Ascending aorta (tissue), 2 donors: Measurements from ENCODE around the gene STARD13. TPM values are rescaled to one million over a fixed set of nuclear protein-coding genes. Genes with fewer than 3 reads are reported as not detected.

ENCODE experiments used
- DNase-seq, 2 donors: peaks; one replicate each; pipeline ENCODE4 v3.0.0-alpha.2; 2019; ENCODE audit warnings: low spot score in 2 of 2
- H3K27ac ChIP-seq, 2 donors: fragments of 200-600 bp; sonication (generic); one replicate each; pipeline ENCODE4 v1.5.1; 2016 to 2017; ENCODE audit warnings: mild to moderate bottlenecking in 1 of 2
- H3K27me3 ChIP-seq: fragments of 200-600 bp; sonication (generic); one replicate; pipeline ENCODE4 v1.5.1; 2017
- H3K36me3 ChIP-seq, 2 donors: fragments of 200-600 bp; sonication (generic); one replicate each; pipeline ENCODE4 v1.5.1; 2016
- H3K4me1 ChIP-seq, 2 donors: fragments of 200-600 bp; sonication (generic); one replicate each; pipeline ENCODE4 v1.5.1; 2016 to 2017; ENCODE audit warnings: mild to moderate bottlenecking in 1 of 2
- H3K4me3 ChIP-seq, 2 donors: fragments of 200-600 bp; sonication (generic); one replicate each; pipeline ENCODE4 v1.5.1; 2016 to 2017; ENCODE audit warnings: mild to moderate bottlenecking in 1 of 2
- H3K9me3 ChIP-seq, 2 donors: fragments of 200-600 bp; sonication (generic); one replicate each; pipeline ENCODE4 v1.5.1; 2016
- intact Hi-C: fragments of 100-400 bp; cut with DNase I; formaldehyde crosslinking; loops from one replicate; pipeline ENCODE4 v1.15.1; 2023
- total RNA-seq: library from RNA; depleted of rRNA; stranded (reverse); fragments of >200 nt; gene quantifications from one replicate; pipeline ENCODE4 v1.1.0, GENCODE V29; 2016
- TF ChIP-seq, protein P1 (sequence below), 3 experiments: fragments of 200-600 bp in 2 of 3; fragments of 450-650 bp in 1 of 3; sonication (generic) in 2 of 3; IDR thresholded peaks; one replicate each; pipeline ENCODE4 v1.5.1; 2016 to 2019; ENCODE audit warnings: antibody characterized with exemption in 3 of 3, mild to moderate bottlenecking in 1 of 3, moderate library complexity in 1 of 3

STARD13 gene
- total RNA-seq, 1 donor from 2014 or later = 34.6 TPM

DNA sequence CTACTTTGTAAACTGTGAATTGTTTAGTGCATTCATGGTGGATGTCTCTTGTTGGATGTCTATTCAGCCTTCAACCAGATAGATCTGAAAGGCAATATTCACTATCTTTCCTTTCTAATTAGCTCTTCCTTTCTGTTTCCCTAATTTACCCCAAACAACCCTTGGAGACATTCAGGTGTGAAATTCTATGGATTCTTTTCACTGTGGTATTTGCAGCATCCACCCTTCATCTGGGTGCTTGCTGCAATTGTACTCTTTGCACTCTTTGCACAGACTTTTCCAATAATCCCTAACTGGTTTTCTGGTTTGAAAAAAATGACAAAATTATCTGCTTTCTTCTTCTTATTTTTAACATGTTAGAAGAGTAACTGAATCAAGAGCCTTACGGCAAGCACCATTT is 212.8 kb downstream of the STARD13 start:
- H3K27ac ChIP-seq = no peak overlapping the region
- H3K27me3 ChIP-seq = no peaks in the 10 kb centered on the region
- intact Hi-C loops = no loop called here
- DNase-seq = no peak
- H3K4me1 ChIP-seq = no peaks in the 10 kb centered on the region
- TF ChIP-seq, protein P1, sequence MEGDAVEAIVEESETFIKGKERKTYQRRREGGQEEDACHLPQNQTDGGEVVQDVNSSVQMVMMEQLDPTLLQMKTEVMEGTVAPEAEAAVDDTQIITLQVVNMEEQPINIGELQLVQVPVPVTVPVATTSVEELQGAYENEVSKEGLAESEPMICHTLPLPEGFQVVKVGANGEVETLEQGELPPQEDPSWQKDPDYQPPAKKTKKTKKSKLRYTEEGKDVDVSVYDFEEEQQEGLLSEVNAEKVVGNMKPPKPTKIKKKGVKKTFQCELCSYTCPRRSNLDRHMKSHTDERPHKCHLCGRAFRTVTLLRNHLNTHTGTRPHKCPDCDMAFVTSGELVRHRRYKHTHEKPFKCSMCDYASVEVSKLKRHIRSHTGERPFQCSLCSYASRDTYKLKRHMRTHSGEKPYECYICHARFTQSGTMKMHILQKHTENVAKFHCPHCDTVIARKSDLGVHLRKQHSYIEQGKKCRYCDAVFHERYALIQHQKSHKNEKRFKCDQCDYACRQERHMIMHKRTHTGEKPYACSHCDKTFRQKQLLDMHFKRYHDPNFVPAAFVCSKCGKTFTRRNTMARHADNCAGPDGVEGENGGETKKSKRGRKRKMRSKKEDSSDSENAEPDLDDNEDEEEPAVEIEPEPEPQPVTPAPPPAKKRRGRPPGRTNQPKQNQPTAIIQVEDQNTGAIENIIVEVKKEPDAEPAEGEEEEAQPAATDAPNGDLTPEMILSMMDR (IDR thresholded peaks at IDR 0.05) = no peak
- no peak overlapping the region for H3K4me3 ChIP-seq
- no peaks in the 10 kb centered on the region for H3K9me3 ChIP-seq
- no peaks in the 10 kb centered on the region for H3K36me3 ChIP-seq

DNA sequence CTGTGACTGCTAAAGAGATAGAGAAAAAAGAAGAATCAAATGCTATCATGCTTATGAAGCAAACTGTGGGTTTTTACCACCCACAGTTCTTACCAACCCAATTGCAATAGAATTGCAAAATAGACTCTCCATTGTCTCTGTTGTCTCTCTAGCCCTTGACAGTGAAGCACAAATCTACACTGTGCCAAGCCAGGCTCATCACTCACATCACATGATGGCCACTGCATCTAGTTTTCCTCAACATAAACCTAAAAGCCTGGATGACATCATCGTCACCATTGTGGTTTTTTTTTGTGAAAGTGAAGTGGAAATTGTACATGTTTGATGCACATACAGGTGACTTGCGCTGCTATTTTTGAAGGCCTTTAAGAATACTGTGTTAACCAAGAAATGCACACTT is 213.3 kb downstream of the STARD13 start:
- no peak for DNase-seq
- intact Hi-C loops = no loop called here
- TF ChIP-seq, protein P1 (IDR thresholded peaks at IDR 0.05) = no peak
- H3K9me3 ChIP-seq = no peaks in the 10 kb centered on the region
- H3K27me3 ChIP-seq = no peaks in the 10 kb centered on the region
- H3K27ac ChIP-seq = no peak overlapping the region
- no peaks in the 10 kb centered on the region for H3K4me1 ChIP-seq
- H3K4me3 ChIP-seq = no peak overlapping the region
- no peaks in the 10 kb centered on the region for H3K36me3 ChIP-seq

DNA sequence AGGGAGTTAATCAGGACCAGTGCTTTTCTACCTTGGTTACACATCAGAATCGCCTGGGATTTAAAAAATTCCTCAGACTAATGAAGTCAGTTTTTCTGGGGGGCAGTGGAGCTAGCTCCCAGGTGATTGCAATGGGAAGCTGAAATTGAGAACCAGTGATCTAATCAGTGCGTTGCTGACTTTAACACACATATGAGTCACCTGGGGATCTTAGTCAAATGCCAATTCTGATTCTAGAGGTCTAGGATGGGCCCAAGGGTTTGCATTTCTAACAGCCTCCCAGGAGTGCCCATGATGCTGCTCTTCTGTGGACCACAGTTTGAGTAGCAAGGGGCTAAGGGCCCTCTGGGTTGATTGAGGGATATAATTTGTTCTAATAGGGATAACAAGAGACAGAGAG is 214.8 kb downstream of the STARD13 start:
- H3K27ac ChIP-seq = no peak overlapping the region
- H3K4me1 ChIP-seq = no peaks in the 10 kb centered on the region
- H3K27me3 ChIP-seq = no peaks in the 10 kb centered on the region
- H3K4me3 ChIP-seq = no peak overlapping the region
- intact Hi-C loops = no loop called here
- no peak for DNase-seq
- H3K36me3 ChIP-seq = no peaks in the 10 kb centered on the region
- TF ChIP-seq, protein P1 (IDR thresholded peaks at IDR 0.05) = no peak
- no peaks in the 10 kb centered on the region for H3K9me3 ChIP-seq

DNA sequence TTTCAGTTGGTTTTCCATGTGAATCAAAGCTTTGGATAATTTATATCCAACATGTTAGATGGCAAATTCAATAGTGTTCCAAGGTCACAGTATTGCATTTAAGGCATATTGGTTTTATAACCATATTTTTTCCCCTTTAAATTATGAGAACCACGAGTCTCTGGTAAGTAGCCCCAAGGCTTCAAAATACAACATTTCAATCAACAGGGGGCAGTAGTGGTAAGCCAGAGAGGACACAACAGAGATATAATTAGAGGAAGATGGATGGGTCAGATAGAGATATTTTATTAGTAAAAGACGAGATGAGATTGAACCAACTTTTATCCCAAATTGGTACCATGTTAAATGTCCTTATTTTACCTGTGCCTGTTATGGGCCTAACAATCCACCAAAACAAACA is 216.2 kb downstream of the STARD13 start:
- H3K27ac ChIP-seq = no peak overlapping the region
- no peaks in the 10 kb centered on the region for H3K4me1 ChIP-seq
- H3K27me3 ChIP-seq = no peaks in the 10 kb centered on the region
- TF ChIP-seq, protein P1 (IDR thresholded peaks at IDR 0.05) = peak in 1 of 3 experiments; percentile 32
- H3K4me3 ChIP-seq = no peak overlapping the region
- no peak for DNase-seq
- H3K36me3 ChIP-seq = no peaks in the 10 kb centered on the region
- H3K9me3 ChIP-seq = no peaks in the 10 kb centered on the region
- intact Hi-C loops = no loop called here

DNA sequence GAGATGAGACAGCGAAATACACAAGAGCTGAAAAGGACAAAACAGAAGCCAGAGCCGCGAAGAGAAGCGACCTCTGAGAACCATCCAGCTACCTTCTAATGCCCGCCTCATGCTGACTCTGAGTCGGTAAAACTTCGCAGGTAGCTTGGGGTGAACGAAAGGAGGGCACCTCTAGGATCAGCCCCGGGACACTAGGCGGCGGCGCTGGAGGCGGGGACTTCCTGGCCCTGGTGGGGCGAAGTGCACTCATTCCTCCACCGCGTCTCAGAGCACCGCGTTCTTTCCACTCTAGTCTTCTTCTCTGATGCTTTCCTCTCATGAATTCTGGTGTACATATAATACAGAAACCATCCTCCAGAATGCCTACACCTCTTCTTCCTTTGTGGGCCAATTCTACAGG is 219.2 kb downstream of the STARD13 start:
- intact Hi-C loops = no loop called here
- TF ChIP-seq, protein P1 (IDR thresholded peaks at IDR 0.05) = no peak
- Histone ChIP-seq H3K4me3 (no peak overlapping the region), H3K4me1 (no peaks in the 10 kb centered on the region), H3K9me3 (no peaks in the 10 kb centered on the region), H3K27ac (no peak overlapping the region), H3K36me3 (no peaks in the 10 kb centered on the region), H3K27me3 (no peaks in the 10 kb centered on the region)
- no peak for DNase-seq

DNA sequence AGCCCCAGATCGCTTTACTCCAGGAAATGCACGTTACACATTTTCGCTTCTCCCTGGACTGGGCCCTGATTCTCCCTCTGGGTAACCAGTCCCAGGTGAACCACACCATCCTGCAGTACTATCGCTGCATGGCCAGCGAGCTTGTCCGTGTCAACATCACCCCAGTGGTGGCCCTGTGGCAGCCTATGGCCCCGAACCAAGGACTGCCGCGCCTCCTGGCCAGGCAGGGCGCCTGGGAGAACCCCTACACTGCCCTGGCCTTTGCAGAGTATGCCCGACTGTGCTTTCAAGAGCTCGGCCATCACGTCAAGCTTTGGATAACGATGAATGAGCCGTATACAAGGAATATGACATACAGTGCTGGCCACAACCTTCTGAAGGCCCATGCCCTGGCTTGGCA is 224.7 kb downstream of the STARD13 start:
- TF ChIP-seq, protein P1 (IDR thresholded peaks at IDR 0.05) = no peak
- no peak for DNase-seq
- Histone ChIP-seq H3K27me3 (no peaks in the 10 kb centered on the region), H3K4me3 (no peak overlapping the region), H3K4me1 (no peaks in the 10 kb centered on the region), H3K27ac (no peak overlapping the region), H3K36me3 (no peaks in the 10 kb centered on the region), H3K9me3 (no peaks in the 10 kb centered on the region)
- intact Hi-C loops = no loop called here
